Muscle layer of colon (tissue), 2 donors: ENCODE measurements around the gene P2RX7.
"Not testable (repeated sequence)": the region's sequence is repeated elsewhere in the genome, so short reads cannot be mapped to it uniquely, and the experiment has no call there.

Experiments used
- H3K27ac ChIP-seq: one replicate; pipeline ENCODE4 v1.7.0; 2013; ENCODE audit warnings: low read depth, mild to moderate bottlenecking, low read length, moderate library complexity
- H3K27me3 ChIP-seq, 2 donors: one replicate each; pipeline ENCODE4 v1.7.0; 2013; ENCODE audit warnings: low read length in 2 of 2, mild to moderate bottlenecking in 2 of 2; ENCODE audit not compliant: insufficient read depth in 2 of 2, control insufficient read depth in 1 of 2
- H3K36me3 ChIP-seq: one replicate; pipeline ENCODE4 v1.7.0; 2013; ENCODE audit warnings: mild to moderate bottlenecking, low read length; ENCODE audit not compliant: insufficient read depth
- H3K4me1 ChIP-seq: one replicate; pipeline ENCODE4 v1.7.0; 2013; ENCODE audit warnings: mild to moderate bottlenecking, low read length; ENCODE audit not compliant: insufficient read depth
- H3K4me3 ChIP-seq, 2 donors: one replicate each; pipeline ENCODE4 v1.7.0; 2013; ENCODE audit warnings: low read length in 2 of 2, low read depth in 1 of 2, mild to moderate bottlenecking in 1 of 2, moderate library complexity in 1 of 2
- H3K9ac ChIP-seq: one replicate; pipeline ENCODE4 v1.7.0; 2013; ENCODE audit warnings: low read length
- H3K9me3 ChIP-seq: one replicate; pipeline ENCODE4 v1.7.0; 2013; ENCODE audit warnings: mild to moderate bottlenecking, low read length
- donor health status: abdominal sarcoma.
- donor health status: Adenocarcinoma of cecum.

Gene P2RX7

GRCh38 chr12:121142171-121142950 is 9.7 kb downstream of the P2RX7 start:
- H3K27me3 ChIP-seq = no peaks in the 10 kb centered on the region
- H3K4me1 ChIP-seq = no peaks in the 10 kb centered on the region

GRCh38 chr12:121144416-121144914 is 11.8 kb downstream of the P2RX7 start:
- no peaks in the 10 kb centered on the region for H3K9me3 ChIP-seq
- no peak overlapping the region for H3K4me3 ChIP-seq
- H3K27ac ChIP-seq = no peak overlapping the region
- H3K27me3 ChIP-seq = no peaks in the 10 kb centered on the region
- no peaks in the 10 kb centered on the region for H3K36me3 ChIP-seq
- no peak overlapping the region for H3K9ac ChIP-seq
- H3K4me1 ChIP-seq = no peaks in the 10 kb centered on the region

More at GRCh38 chr12:121142171-121142950, 9.7 kb downstream of the P2RX7 start:
- H3K27ac ChIP-seq = no peak overlapping the region
- H3K4me3 ChIP-seq = no peak overlapping the region
- H3K9me3 ChIP-seq = no peaks in the 10 kb centered on the region
- no peaks in the 10 kb centered on the region for H3K36me3 ChIP-seq
- no peak overlapping the region for H3K9ac ChIP-seq

GRCh38 chr12:121145221-121145620 is 12.5 kb downstream of the P2RX7 start:
- no peaks in the 10 kb centered on the region for H3K4me1 ChIP-seq
- no peak overlapping the region for H3K4me3 ChIP-seq
- no peak overlapping the region for H3K9ac ChIP-seq
- no peaks in the 10 kb centered on the region for H3K27me3 ChIP-seq
- no peaks in the 10 kb centered on the region for H3K9me3 ChIP-seq
- no peak overlapping the region for H3K27ac ChIP-seq
- H3K36me3 ChIP-seq = no peaks in the 10 kb centered on the region

- not testable (repeated sequence) for H3K4me3 ChIP-seq, H3K9ac ChIP-seq, H3K36me3 ChIP-seq, H3K4me1 ChIP-seq, H3K27me3 ChIP-seq, H3K27ac ChIP-seq, H3K9me3 ChIP-seq
These were observed 16.6 kb downstream of the P2RX7 start for GRCh38 chr12:121149289-121149688.

- no peaks in the 10 kb centered on the region for H3K9me3 ChIP-seq
- H3K36me3 ChIP-seq = peaks cover 17% of the 10 kb centered on the region
- no peaks in the 10 kb centered on the region for H3K4me1 ChIP-seq
- H3K9ac ChIP-seq = no peak overlapping the region
- H3K27ac ChIP-seq = no peak overlapping the region
- H3K27me3 ChIP-seq = no peaks in the 10 kb centered on the region
- no peak overlapping the region for H3K4me3 ChIP-seq
These were observed 22.2 kb downstream of the P2RX7 start for GRCh38 chr12:121154793-121155375.

GRCh38 chr12:121156365-121156764 is 23.7 kb downstream of the P2RX7 start:
- Histone ChIP-seq H3K36me3 (peaks cover 21% of the 10 kb centered on the region), H3K27ac (no peak overlapping the region), H3K9ac (no peak overlapping the region), H3K27me3 (no peaks in the 10 kb centered on the region), H3K9me3 (no peaks in the 10 kb centered on the region), H3K4me3 (no peak overlapping the region), H3K4me1 (no peaks in the 10 kb centered on the region)

GRCh38 chr12:121158085-121158484 is 25.4 kb downstream of the P2RX7 start:
- Histone ChIP-seq H3K4me3 (no peak overlapping the region), H3K4me1 (no peaks in the 10 kb centered on the region), H3K27me3 (no peaks in the 10 kb centered on the region), H3K9me3 (no peaks in the 10 kb centered on the region), H3K9ac (no peak overlapping the region), H3K36me3 (peaks cover 30% of the 10 kb centered on the region), H3K27ac (no peak overlapping the region)

GRCh38 chr12:121158728-121159351 is 26.2 kb downstream of the P2RX7 start:
- not testable (repeated sequence) for H3K9ac ChIP-seq, H3K4me3 ChIP-seq, H3K4me1 ChIP-seq, H3K27me3 ChIP-seq, H3K27ac ChIP-seq, H3K9me3 ChIP-seq
- peaks cover 30% of the 10 kb centered on the region for H3K36me3 ChIP-seq

GRCh38 chr12:121159467-121160307 is 27.0 kb downstream of the P2RX7 start:
- Histone ChIP-seq H3K27me3 (no peaks in the 10 kb centered on the region), H3K36me3 (peaks cover 30% of the 10 kb centered on the region), H3K27ac (no peak overlapping the region), H3K9ac (no peak overlapping the region), H3K9me3 (no peaks in the 10 kb centered on the region), H3K4me3 (no peak overlapping the region), H3K4me1 (no peaks in the 10 kb centered on the region)

- H3K36me3 ChIP-seq = peaks cover 23% of the 10 kb centered on the region
- no peaks in the 10 kb centered on the region for H3K4me1 ChIP-seq
- H3K4me3 ChIP-seq = no peak overlapping the region
- no peak overlapping the region for H3K9ac ChIP-seq
- H3K27ac ChIP-seq = no peak overlapping the region
- H3K9me3 ChIP-seq = no peaks in the 10 kb centered on the region
- no peaks in the 10 kb centered on the region for H3K27me3 ChIP-seq
These were observed 29.7 kb downstream of the P2RX7 start for GRCh38 chr12:121162384-121162783.

GRCh38 chr12:121162985-121163384 is 30.3 kb downstream of the P2RX7 start:
- Histone ChIP-seq H3K9ac (no peak overlapping the region), H3K27ac (no peak overlapping the region), H3K4me1 (no peaks in the 10 kb centered on the region), H3K9me3 (no peaks in the 10 kb centered on the region), H3K27me3 (no peaks in the 10 kb centered on the region), H3K4me3 (no peak overlapping the region), H3K36me3 (peaks cover 19% of the 10 kb centered on the region)
